Natural killer cell (primary cell): ENCODE results near the gene CEP41. TPM values are rescaled to one million over a fixed set of nuclear protein-coding genes. Genes with fewer than 3 reads are reported as not detected.

Experiments used
- ATAC-seq, 3 donors: fragments of 150-1000 bp in 2 of 3; fragments of 200-7000 bp in 1 of 3; cut with Tn5 transposase; 1 replicate in 1 of 3; 2 replicates in 2 of 3; pipeline ENCODE4 v1.10.0; 2021; ENCODE audit warnings: mild to moderate bottlenecking in 2 of 3, moderate library complexity in 2 of 3
- DNase-seq, 2 donors: peaks; one replicate each; pipeline versions ENCODE4 v3.0.0 to v3.0.0-alpha.2; 2013 to 2021; ENCODE audit warnings: mixed read lengths in 1 of 2
- H3K27ac ChIP-seq: one replicate; pipeline ENCODE4 v1.5.1; 2013; ENCODE audit warnings: mild to moderate bottlenecking, low read length
- H3K27me3 ChIP-seq: one replicate; pipeline ENCODE4 v1.6.1; 2013; ENCODE audit warnings: low read length; ENCODE audit not compliant: control insufficient read depth, insufficient read depth
- H3K36me3 ChIP-seq: one replicate; pipeline ENCODE4 v1.6.1; 2013; ENCODE audit warnings: low read length; ENCODE audit not compliant: control insufficient read depth, insufficient read depth
- H3K4me1 ChIP-seq: one replicate; pipeline ENCODE4 v1.6.1; 2013; ENCODE audit warnings: low read length; ENCODE audit not compliant: control insufficient read depth, insufficient read depth
- H3K4me3 ChIP-seq: one replicate; pipeline ENCODE4 v1.5.1; 2013; ENCODE audit warnings: low read length
- H3K9me3 ChIP-seq: one replicate; pipeline ENCODE4 v1.6.1; 2013; ENCODE audit warnings: low read length; ENCODE audit not compliant: control insufficient read depth, insufficient read depth
- H3K27ac Mint-ChIP-seq, 2 donors: one replicate each; pipeline ENCODE4 v1.8.0; 2022; ENCODE audit warnings: mild to moderate bottlenecking in 2 of 2, mixed read lengths in 2 of 2, moderate library complexity in 1 of 2
- H3K27me3 Mint-ChIP-seq, 2 donors: one replicate each; pipeline ENCODE4 v1.8.0; 2022; ENCODE audit warnings: low read depth in 2 of 2, mixed read lengths in 2 of 2
- H3K36me3 Mint-ChIP-seq: one replicate; pipeline ENCODE4 v1.8.0; 2022; ENCODE audit warnings: mixed read lengths
- H3K4me1 Mint-ChIP-seq, 2 donors: one replicate each; pipeline ENCODE4 v1.8.0; 2022; ENCODE audit warnings: mixed read lengths in 2 of 2
- H3K4me3 Mint-ChIP-seq: one replicate; pipeline ENCODE4 v1.8.0; 2022; ENCODE audit warnings: mild to moderate bottlenecking, moderate library complexity, mixed read lengths
- H3K9me3 Mint-ChIP-seq, 2 donors: one replicate each; pipeline ENCODE4 v1.8.0; 2022; ENCODE audit warnings: mixed read lengths in 2 of 2
- CTCF ChIP-seq: fragments of 200-600 bp; IDR thresholded peaks from one replicate; pipeline ENCODE4 v1.8.0; 2022; ENCODE audit warnings: antibody characterized with exemption
- WGBS: methylation state at CpG from one replicate; pipeline ENCODE4 v1.1.7; 2013; ENCODE audit warnings: missing lambda C conversion rate; ENCODE audit not compliant: insufficient coverage; 5-methylcytosine and 5-hydroxymethylcytosine counted together
- intact Hi-C: fragments of 100-400 bp; cut with micrococcal nuclease; formaldehyde crosslinking; loops from one replicate; pipeline ENCODE4 v1.14.2; 2022
- total RNA-seq, 4 donors: library from RNA; stranded (reverse); fragments of 120-200 nt in 1 of 4; gene quantifications; one replicate each; pipeline versions ENCODE4 v1.2.3 to v1.2.4, GENCODE V29; 2013 to 2022

CEP41 gene
- total RNA-seq, result 10 to 100 TPM in 2 of 3 donors, 1 to 10 TPM in 1; 8.7 to 14.2 (median 11.2) TPM
- 6.5 TPM for total RNA-seq (2013)

GRCh38 chr7:130440527-130441365 lies at the start of gene CEP41:
TSS of gene CEP41 (minus strand) at chr7:130441016. CDS start at chr7:130440966, 50 bp downstream.
- Histone ChIP-seq H3K27me3 (no peaks in the 10 kb centered on the region), H3K36me3 (no peaks in the 10 kb centered on the region), H3K27ac (peak within 1 kb of the TSS; percentile 57), H3K4me3 (peak within 1 kb of the TSS; percentile 69), H3K9me3 (no peaks in the 10 kb centered on the region), H3K4me1 (peaks cover 11% of the 10 kb centered on the region)
- Mint-ChIP-seq H3K9me3 (no peaks in the 10 kb centered on the region), H3K27me3 (no peaks in the 10 kb centered on the region), H3K36me3 (no peaks in the 10 kb centered on the region), H3K27ac (peak within 1 kb of the TSS; percentile 92 to 93), H3K4me1 (peaks cover 15 to 22% of the 10 kb centered on the region in 2 donors), H3K4me3 (peak within 1 kb of the TSS; percentile 100)
- intact Hi-C loops, result no loop called here
- peak; percentile 94 to 99 (median 98) for ATAC-seq
- TF ChIP-seq CTCF, result no peak
- 5% methylated on average over 59 of the region's 61 CpGs for WGBS
- DNase-seq, result peak; percentile 88 to 94

GRCh38 chr7:130490311-130490791 lies 49.5 kb upstream of the CEP41 start:
- DNase-seq (no peak), ATAC-seq (no peak)
- H3K4me1 Mint-ChIP-seq, result peaks cover 17 to 36% of the 10 kb centered on the region in 2 donors
- WGBS, result 63% methylated on average over 21 of the region's 21 CpGs
- no peaks in the 10 kb centered on the region for H3K9me3 Mint-ChIP-seq
- Histone ChIP-seq H3K4me1 (peaks cover 32% of the 10 kb centered on the region), H3K27ac (no peak overlapping the region), H3K27me3 (peaks cover 14% of the 10 kb centered on the region), H3K36me3 (no peaks in the 10 kb centered on the region), H3K4me3 (no peak overlapping the region), H3K9me3 (peaks cover 3% of the 10 kb centered on the region)
- intact Hi-C loops, result no loop called here
- no peaks in the 10 kb centered on the region for H3K36me3 Mint-ChIP-seq
- TF ChIP-seq CTCF, result no peak
- no peak overlapping the region for H3K4me3 Mint-ChIP-seq
- peaks cover 52 to 67% of the 10 kb centered on the region in 2 donors for H3K27me3 Mint-ChIP-seq
- H3K27ac Mint-ChIP-seq, result no peak overlapping the region

- H3K27me3 Mint-ChIP-seq, result peaks cover 54 to 70% of the 10 kb centered on the region in 2 donors
- DNase-seq (no peak), ATAC-seq (no peak)
- no peaks in the 10 kb centered on the region for H3K36me3 ChIP-seq
- H3K27ac Mint-ChIP-seq, result no peak overlapping the region
- peaks cover 32% of the 10 kb centered on the region for H3K4me1 ChIP-seq
- no peak overlapping the region for H3K27ac ChIP-seq
- peaks cover 3% of the 10 kb centered on the region for H3K9me3 ChIP-seq
- peaks cover 14% of the 10 kb centered on the region for H3K27me3 ChIP-seq
- intact Hi-C loops, result no loop called here
- WGBS, result 92% methylated on average over 10 of the region's 10 CpGs
- TF ChIP-seq CTCF, result no peak
- no peak overlapping the region for H3K4me3 Mint-ChIP-seq
- no peaks in the 10 kb centered on the region for H3K36me3 Mint-ChIP-seq
- H3K4me1 Mint-ChIP-seq, result peaks cover 24 to 43% of the 10 kb centered on the region in 2 donors
- no peak overlapping the region for H3K4me3 ChIP-seq
- no peaks in the 10 kb centered on the region for H3K9me3 Mint-ChIP-seq
Observed at GRCh38 chr7:130489140-130489983, 48.5 kb upstream of the CEP41 start.
